ENCODE data around the gene TNFRSF1A.
"Not testable (repeated sequence)": the region's sequence is repeated elsewhere in the genome, so short reads cannot be mapped to it uniquely, and the experiment has no call there.

TNFRSF1A gene

DNA sequence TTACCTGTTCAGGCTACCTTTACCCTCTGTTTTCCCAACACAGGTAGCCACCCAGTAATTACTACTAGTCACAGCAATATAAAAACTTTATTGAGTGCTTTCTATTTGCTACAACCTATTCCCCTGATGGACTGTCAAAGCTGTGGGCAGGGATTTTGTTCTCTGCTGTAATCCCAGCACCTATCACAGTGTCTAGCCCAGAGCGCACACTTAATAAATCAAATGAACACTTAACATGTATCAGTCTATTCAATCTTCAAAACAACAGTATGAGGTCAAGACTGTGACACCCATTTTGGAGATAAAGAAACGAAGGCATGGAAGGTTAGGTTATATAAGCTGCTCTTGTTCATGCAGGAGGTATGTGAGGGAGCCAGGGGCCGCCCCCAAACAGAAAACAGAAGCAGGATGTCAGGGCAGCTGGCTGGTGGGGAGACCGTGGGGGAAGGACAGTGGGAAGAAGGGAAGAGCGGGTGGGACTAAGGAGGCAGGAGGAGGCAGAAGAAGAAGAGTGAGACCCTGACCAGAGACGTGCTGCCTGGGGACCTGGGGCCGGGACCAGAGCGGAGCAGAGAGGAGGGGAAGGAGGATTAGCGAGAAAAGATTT, 1.7 kb downstream of the TNFRSF1A start:
- Histone ChIP-seq H3K27me3 (no peaks in the 10 kb centered on the region), H3K4me1 (ENCODE audit: control insufficient read depth in 1 of 2, insufficient read depth in 1 of 2, low read depth in 1 of 2, low read length in 1 of 2) (peaks cover 63 to 83% of the 10 kb centered on the region in 2 experiments), H3K9me3 (no peaks in the 10 kb centered on the region), H3K36me3 (peaks cover 29% of the 10 kb centered on the region), H3K4me3 (ENCODE audit: low read depth in 1 of 2, low read length in 1 of 2) (peak overlapping the region; percentile 88 to 94), H3K27ac (peak overlapping the region; percentile 97)
- TF ChIP-seq, protein P1, sequence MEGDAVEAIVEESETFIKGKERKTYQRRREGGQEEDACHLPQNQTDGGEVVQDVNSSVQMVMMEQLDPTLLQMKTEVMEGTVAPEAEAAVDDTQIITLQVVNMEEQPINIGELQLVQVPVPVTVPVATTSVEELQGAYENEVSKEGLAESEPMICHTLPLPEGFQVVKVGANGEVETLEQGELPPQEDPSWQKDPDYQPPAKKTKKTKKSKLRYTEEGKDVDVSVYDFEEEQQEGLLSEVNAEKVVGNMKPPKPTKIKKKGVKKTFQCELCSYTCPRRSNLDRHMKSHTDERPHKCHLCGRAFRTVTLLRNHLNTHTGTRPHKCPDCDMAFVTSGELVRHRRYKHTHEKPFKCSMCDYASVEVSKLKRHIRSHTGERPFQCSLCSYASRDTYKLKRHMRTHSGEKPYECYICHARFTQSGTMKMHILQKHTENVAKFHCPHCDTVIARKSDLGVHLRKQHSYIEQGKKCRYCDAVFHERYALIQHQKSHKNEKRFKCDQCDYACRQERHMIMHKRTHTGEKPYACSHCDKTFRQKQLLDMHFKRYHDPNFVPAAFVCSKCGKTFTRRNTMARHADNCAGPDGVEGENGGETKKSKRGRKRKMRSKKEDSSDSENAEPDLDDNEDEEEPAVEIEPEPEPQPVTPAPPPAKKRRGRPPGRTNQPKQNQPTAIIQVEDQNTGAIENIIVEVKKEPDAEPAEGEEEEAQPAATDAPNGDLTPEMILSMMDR (IDR thresholded peaks at IDR 0.05) = no peak

DNA sequence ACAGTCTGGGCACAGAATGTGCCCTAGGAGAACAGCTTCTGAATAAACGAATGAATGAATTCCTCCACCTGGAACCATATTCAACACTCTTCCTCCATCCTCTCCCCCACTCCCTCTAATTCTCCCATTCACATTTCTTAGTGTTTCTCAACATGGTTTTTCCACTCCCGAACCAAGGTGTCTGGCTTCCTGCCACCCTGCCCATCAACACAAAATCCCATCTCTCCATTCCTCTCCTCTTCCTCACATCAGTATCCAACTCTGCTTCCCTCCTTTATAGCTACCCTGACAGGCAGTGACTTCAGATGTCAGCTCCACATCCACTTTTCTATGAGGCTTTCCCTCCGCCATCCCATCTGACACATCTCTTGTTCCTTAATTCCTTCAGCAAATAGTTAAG, 2.9 kb downstream of the TNFRSF1A start:
- Histone ChIP-seq H3K27ac (peak overlapping the region; percentile 97), H3K27me3 (no peaks in the 10 kb centered on the region), H3K36me3 (peaks cover 41% of the 10 kb centered on the region), H3K9me3 (no peaks in the 10 kb centered on the region), H3K4me1 (ENCODE audit: control insufficient read depth in 1 of 2, insufficient read depth in 1 of 2, low read depth in 1 of 2, low read length in 1 of 2) (peaks cover 69 to 87% of the 10 kb centered on the region in 2 experiments), H3K4me3 (ENCODE audit: low read depth in 1 of 2, low read length in 1 of 2) (peak overlapping the region; percentile 88 to 94)
- TF ChIP-seq, protein P1 (IDR thresholded peaks at IDR 0.05) = no peak

DNA sequence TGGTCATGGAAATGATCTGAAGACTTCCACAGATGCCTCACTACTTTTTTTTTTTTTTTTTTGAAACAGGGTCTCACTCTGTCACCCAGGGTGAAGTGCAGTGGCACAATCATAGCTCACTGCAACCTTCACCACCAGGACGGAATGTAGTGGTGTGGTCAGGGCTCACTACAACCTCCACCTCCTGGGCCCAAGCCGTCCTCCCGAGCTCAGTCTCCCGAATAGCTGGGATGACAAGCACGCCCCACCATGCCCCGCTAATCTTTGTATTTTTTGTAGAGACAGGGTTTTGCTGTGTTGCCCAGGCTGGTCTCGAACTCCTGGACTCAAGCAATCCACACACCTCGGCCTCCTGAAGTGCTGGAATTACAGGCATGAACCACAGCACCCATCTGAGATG, 3.3 kb downstream of the TNFRSF1A start:
- Histone ChIP-seq H3K4me3 (ENCODE audit: low read depth in 1 of 2, low read length in 1 of 2) (peak overlapping the region; percentile 88 to 94), H3K36me3 (peaks cover 45% of the 10 kb centered on the region), H3K27ac (peak overlapping the region; percentile 97), H3K4me1 (ENCODE audit: control insufficient read depth in 1 of 2, insufficient read depth in 1 of 2, low read depth in 1 of 2, low read length in 1 of 2) (peaks cover 71 to 87% of the 10 kb centered on the region in 2 experiments)
- H3K27me3 ChIP-seq, H3K9me3 ChIP-seq: not testable (repeated sequence)

DNA sequence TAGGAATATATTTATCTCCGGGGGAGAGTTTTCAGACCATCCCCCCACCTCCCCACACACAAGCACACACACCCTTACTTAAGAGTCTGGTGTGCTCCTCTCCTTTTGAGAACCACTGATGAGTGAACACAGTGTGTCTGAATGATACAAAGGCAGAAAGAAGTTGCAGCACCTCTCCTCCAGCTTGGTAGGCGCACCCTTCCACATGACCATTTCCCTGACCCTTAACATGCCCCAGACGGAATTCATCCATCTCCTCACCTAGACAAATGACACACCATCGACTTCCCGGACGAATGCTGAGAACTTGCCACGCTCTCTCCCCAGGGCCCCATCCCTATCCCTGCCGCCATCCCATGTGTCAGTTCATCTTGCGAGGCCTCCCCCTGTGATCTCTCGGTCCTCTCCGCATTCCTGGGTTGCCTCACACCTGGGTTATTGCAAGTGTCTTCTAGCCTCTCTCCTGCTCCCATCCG, 3.9 kb downstream of the TNFRSF1A start:
- no peaks in the 10 kb centered on the region for H3K27me3 ChIP-seq
- H3K4me1 ChIP-seq (ENCODE audit: control insufficient read depth in 1 of 2, insufficient read depth in 1 of 2, low read depth in 1 of 2, low read length in 1 of 2) = peaks cover 71 to 87% of the 10 kb centered on the region in 2 experiments
- H3K4me3 ChIP-seq (ENCODE audit: low read depth in 1 of 2, low read length in 1 of 2) = peak overlapping the region; percentile 88 to 94
- peaks cover 51% of the 10 kb centered on the region for H3K36me3 ChIP-seq
- no peaks in the 10 kb centered on the region for H3K9me3 ChIP-seq
- TF ChIP-seq, protein P1 (IDR thresholded peaks at IDR 0.05) = no peak
- H3K27ac ChIP-seq = peak overlapping the region; percentile 97

DNA sequence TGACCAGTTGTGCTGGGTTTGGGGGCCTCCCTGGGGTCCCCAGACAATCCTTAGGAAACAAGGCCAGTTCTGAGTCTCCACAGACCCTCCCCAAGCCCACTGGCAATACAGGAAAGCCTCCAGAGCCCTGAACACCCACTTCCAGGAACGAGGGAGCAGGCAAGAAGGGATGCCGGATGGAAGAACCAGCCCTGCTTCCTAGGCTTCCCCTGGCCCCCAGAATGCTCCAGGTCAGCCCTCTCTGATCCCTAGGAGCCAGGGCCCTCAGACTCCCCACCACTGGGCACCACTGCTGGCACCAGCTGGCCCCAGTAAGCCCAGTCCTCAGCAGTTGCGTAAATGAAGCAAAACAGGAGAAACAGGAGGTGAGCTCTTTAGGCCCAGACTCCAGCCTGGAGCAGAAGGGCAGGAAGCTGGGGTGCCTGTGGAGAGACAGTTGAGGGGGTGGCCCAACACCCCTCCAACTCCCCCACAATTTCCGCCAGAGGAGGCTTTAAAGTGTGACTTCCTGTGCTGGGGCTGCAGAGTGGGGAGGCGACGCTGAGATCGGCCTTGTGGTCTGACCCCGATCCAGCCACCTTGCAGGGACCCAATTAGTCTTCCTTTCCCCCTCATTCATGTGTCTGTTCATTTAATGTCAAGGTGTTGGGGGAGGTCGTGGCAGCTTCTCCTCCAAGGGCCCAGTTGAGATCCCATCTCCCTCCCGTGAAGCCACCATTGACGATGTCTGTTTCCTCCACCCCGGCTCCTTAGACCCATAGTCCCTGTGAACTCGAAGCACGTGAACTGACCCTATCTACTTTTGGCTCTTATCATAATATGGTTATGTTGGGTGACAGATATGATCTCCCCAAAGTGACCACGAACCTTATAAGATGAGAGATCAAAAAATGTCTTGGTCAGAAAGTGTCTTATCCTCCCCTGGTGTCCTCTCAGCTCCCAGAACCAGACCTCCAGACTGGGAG, 4.7 kb downstream of the TNFRSF1A start:
- H3K9me3 ChIP-seq = no peaks in the 10 kb centered on the region
- peaks cover 59% of the 10 kb centered on the region for H3K36me3 ChIP-seq
- H3K4me1 ChIP-seq (ENCODE audit: control insufficient read depth in 1 of 2, insufficient read depth in 1 of 2, low read depth in 1 of 2, low read length in 1 of 2) = peaks cover 69 to 87% of the 10 kb centered on the region in 2 experiments
- peak overlapping the region; percentile 97 for H3K27ac ChIP-seq
- H3K4me3 ChIP-seq (ENCODE audit: low read depth in 1 of 2, low read length in 1 of 2) = peak overlapping the region; percentile 88 to 94
- TF ChIP-seq, protein P1 (IDR thresholded peaks at IDR 0.05) = no peak
- H3K27me3 ChIP-seq = no peaks in the 10 kb centered on the region
